Activated CD4-positive, alpha-beta T cell treated with anti-CD3 and anti-CD28 coated beads, Interleukin-2, amount 10 ng/mL, durations not matched to agents 24 days and 14 days (primary cell): Measurements from ENCODE around the gene TBC1D1. TPM values are rescaled to one million over a fixed set of nuclear protein-coding genes. Genes with fewer than 3 reads are reported as not detected.

Source experiments
- DNase-seq: peaks from one replicate; pipeline ENCODE4 v3.0.0; 2022
- H3K27ac Mint-ChIP-seq: one replicate; pipeline ENCODE4 v1.8.0; 2022; ENCODE audit warnings: mild to moderate bottlenecking, mixed read lengths
- H3K27me3 Mint-ChIP-seq: one replicate; pipeline ENCODE4 v1.8.0; 2022; ENCODE audit warnings: mixed read lengths
- H3K36me3 Mint-ChIP-seq: one replicate; pipeline ENCODE4 v1.8.0; 2022; ENCODE audit warnings: low read depth, mild to moderate bottlenecking, mixed read lengths
- H3K4me1 Mint-ChIP-seq: one replicate; pipeline ENCODE4 v1.8.0; 2021; ENCODE audit warnings: mixed read lengths
- H3K4me3 Mint-ChIP-seq: one replicate; pipeline ENCODE4 v1.8.0; 2022; ENCODE audit warnings: mild to moderate bottlenecking, moderate library complexity, mixed read lengths
- H3K9me3 Mint-ChIP-seq: one replicate; pipeline ENCODE4 v1.8.0; 2021; ENCODE audit warnings: mixed read lengths
- intact Hi-C: fragments of 100-400 bp; cut with micrococcal nuclease; formaldehyde crosslinking; loops from one replicate; pipeline ENCODE4 v1.15.1; 2023
- total RNA-seq: library from RNA; stranded (reverse); gene quantifications from 2 replicates; pipeline ENCODE4 v1.2.3, GENCODE V29; 2022

Gene TBC1D1
- total RNA-seq, 1 donor from 2014 or later, result 61.6 TPM

DNA sequence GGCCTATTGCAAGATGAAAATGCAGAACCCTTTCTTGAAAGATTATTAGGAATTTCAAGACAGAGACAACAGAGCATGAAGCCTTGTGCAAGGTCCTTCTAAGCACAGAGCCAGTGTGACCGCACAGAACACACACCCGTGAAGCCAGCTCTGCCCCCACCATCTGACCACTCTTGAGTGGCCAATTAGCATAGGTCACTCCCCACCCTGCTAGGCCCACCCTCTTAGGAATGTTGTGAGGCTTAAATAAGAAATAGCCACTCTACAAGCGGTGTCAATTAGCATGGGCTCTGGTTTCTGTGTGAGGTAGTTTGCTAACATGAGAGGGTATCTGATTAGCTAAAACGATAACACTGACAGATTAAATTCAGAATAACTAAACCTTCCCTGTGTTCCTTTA is 222.2 kb downstream of the TBC1D1 start:
- DNase-seq, result no peak
- H3K9me3 Mint-ChIP-seq, result no peaks in the 10 kb centered on the region
- H3K27ac Mint-ChIP-seq, result no peak overlapping the region
- H3K4me1 Mint-ChIP-seq, result no peaks in the 10 kb centered on the region
- H3K36me3 Mint-ChIP-seq, result peaks cover 40% of the 10 kb centered on the region
- H3K27me3 Mint-ChIP-seq, result no peaks in the 10 kb centered on the region
- no peak overlapping the region for H3K4me3 Mint-ChIP-seq
- intact Hi-C loops, result no loop called here

DNA sequence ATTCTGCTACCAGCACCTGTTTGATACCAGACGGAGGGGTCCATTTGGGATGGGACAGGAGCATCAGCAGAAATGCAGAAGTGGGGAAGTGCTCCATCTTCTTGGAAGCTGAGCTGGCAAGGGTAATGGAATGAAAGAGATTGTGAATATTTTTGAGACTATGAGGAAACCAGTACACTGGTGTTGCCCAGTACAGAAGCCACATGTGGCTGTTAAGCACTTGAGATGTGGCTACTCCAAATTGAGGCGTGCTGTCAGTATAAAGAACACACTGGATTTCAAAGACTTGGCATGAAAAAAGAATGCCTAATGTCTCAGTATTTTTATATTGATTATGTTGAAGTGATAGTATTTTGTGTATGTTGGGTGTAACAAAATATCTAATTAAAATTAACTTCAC is 222.7 kb downstream of the TBC1D1 start:
- no peak overlapping the region for H3K27ac Mint-ChIP-seq
- intact Hi-C loops, result no loop called here
- no peak for DNase-seq
- no peak overlapping the region for H3K4me3 Mint-ChIP-seq
- no peaks in the 10 kb centered on the region for H3K4me1 Mint-ChIP-seq
- H3K9me3 Mint-ChIP-seq, result no peaks in the 10 kb centered on the region
- H3K27me3 Mint-ChIP-seq, result no peaks in the 10 kb centered on the region
- peaks cover 39% of the 10 kb centered on the region for H3K36me3 Mint-ChIP-seq

DNA sequence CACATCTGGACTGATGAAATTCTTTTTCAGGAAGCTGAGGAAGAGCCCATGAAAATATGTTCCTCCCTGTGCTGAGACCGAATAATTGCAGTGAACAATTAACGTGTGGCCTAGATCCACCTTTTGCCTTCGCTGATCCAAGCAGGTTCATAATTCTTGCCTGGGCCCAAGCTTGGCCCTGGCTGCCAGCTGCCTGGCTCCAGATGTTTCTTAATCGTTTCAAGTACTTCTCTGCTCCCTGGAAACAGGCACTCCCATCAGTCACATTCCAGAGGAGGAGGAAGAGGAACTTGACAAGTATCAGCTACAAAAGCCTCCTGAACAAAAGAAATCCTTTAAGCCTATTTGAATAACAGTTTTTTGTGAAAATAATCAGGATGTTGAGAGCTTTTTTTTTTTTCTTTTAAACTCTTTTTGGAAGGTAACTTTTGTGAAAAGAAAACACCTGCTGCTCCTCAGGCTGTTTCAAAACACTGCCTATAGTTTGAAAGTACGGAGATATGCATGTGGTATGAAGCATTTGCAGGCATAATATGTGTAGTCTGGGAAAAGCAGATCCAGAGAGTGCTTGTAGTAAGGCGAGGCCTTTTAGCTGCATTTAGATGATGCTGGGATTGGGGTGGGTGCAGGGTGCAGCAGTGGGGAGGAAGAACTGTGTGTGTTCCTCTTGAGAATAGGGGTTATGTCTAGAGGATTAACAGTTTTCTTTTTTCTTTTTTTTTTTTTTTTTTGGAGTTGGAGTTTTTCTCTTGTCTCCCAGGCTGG is 223.7 kb downstream of the TBC1D1 start:
- peaks cover 36% of the 10 kb centered on the region for H3K36me3 Mint-ChIP-seq
- intact Hi-C loops, result no loop called here
- H3K4me1 Mint-ChIP-seq, result no peaks in the 10 kb centered on the region
- no peak for DNase-seq
- H3K4me3 Mint-ChIP-seq, result no peak overlapping the region
- H3K27me3 Mint-ChIP-seq, result no peaks in the 10 kb centered on the region
- no peak overlapping the region for H3K27ac Mint-ChIP-seq
- no peaks in the 10 kb centered on the region for H3K9me3 Mint-ChIP-seq

DNA sequence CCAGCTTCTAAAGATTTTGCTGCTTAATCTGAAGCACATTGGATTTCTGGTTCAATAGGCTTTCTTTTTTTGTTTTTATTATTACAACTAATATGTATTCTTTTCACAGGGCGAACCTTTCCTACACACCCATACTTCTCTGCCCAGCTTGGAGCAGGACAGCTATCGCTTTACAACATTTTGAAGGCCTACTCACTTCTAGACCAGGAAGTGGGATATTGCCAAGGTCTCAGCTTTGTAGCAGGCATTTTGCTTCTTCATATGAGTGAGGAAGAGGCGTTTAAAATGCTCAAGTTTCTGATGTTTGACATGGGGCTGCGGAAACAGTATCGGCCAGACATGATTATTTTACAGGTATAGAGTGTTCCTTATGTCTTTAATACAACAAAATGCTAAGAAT is 224.7 kb downstream of the TBC1D1 start:
- DNase-seq, result no peak
- no peak overlapping the region for H3K4me3 Mint-ChIP-seq
- no peak overlapping the region for H3K27ac Mint-ChIP-seq
- H3K36me3 Mint-ChIP-seq, result peaks cover 36% of the 10 kb centered on the region
- H3K9me3 Mint-ChIP-seq, result no peaks in the 10 kb centered on the region
- intact Hi-C loops, result no loop called here
- no peaks in the 10 kb centered on the region for H3K27me3 Mint-ChIP-seq
- H3K4me1 Mint-ChIP-seq, result peaks cover 1% of the 10 kb centered on the region

DNA sequence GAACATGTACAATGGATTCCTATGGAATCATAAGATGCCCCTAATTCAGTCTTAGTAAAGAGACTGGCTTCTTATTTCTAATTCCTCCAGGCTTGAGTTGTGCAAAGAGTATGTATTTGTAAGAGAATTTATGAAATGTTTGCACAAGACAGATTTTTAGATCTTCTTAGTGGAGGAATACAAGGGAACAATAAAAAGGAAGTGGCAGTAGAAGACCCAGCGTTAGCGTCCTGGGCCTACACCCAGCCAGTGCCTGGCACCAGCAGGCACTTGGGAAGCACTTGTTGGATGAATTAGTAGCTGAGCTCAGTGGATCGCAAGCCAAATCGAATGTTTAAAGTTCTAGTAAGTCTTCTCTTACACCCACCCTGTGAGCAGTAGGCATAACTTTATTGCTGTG is 226.7 kb downstream of the TBC1D1 start:
- H3K4me3 Mint-ChIP-seq, result no peak overlapping the region
- H3K36me3 Mint-ChIP-seq, result peaks cover 44% of the 10 kb centered on the region
- no peak overlapping the region for H3K27ac Mint-ChIP-seq
- DNase-seq, result no peak
- H3K27me3 Mint-ChIP-seq, result no peaks in the 10 kb centered on the region
- intact Hi-C loops, result no loop called here
- H3K4me1 Mint-ChIP-seq, result peaks cover 2% of the 10 kb centered on the region
- no peaks in the 10 kb centered on the region for H3K9me3 Mint-ChIP-seq

DNA sequence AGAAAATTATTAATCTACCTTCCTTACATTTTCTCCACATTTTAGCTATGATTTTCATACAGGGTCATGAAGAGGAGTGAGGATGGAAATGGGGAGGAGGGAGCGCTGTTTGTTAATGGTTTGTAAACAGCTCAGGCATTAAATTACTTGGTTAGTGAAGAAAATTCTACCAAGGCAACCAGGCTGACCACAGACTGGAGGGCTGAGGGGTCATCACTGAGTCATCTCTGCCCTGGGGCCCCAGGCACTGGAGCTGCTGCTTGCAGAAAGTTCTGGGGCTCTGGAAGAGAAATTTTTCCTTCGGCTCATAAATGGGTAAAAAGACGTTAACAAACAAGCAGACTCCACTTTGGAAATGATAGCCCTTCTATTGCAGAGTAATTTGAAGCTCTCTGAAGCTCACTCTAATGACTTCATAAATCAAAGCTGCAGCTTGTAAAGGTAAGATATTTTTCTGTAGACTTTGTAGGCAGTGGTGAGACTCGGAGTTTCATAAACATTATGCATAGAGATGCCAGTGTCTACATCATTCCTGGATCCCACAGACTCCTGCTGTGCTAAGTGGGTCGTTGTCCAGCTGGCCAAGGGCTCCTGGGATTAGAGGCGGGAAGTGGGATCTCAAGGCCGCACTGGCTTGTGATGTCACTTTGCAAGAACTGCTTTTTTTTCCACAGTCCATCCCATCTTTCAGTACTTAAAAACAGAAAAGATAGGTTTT is 228.9 kb downstream of the TBC1D1 start:
- no peak overlapping the region for H3K4me3 Mint-ChIP-seq
- H3K27me3 Mint-ChIP-seq, result no peaks in the 10 kb centered on the region
- H3K4me1 Mint-ChIP-seq, result peaks cover 10% of the 10 kb centered on the region
- H3K9me3 Mint-ChIP-seq, result no peaks in the 10 kb centered on the region
- DNase-seq, result no peak
- no peak overlapping the region for H3K27ac Mint-ChIP-seq
- H3K36me3 Mint-ChIP-seq, result peaks cover 50% of the 10 kb centered on the region
- intact Hi-C loops, result no loop called here

DNA sequence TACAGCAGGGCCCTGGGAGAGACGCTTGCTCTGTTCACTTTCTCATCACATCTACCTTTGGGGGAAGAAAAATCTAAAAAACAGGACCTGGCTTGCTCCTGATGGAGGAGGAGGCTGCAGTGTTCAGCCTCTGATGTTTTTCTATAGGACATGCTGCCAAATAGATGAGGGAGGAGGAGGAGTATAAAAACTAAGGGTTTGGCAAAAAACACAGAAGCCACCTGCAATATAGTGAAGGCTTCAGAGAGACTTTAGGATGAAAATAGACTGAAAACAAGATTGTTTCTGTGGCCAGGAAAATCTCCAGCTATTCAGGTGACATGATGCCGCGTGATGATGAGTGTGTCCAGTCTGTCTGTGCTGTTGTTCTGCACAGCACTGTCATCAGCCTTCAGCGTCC is 229.9 kb downstream of the TBC1D1 start:
- Mint-ChIP-seq H3K9me3 (peaks cover 3% of the 10 kb centered on the region), H3K27me3 (no peaks in the 10 kb centered on the region), H3K36me3 (peaks cover 57% of the 10 kb centered on the region)

DNA sequence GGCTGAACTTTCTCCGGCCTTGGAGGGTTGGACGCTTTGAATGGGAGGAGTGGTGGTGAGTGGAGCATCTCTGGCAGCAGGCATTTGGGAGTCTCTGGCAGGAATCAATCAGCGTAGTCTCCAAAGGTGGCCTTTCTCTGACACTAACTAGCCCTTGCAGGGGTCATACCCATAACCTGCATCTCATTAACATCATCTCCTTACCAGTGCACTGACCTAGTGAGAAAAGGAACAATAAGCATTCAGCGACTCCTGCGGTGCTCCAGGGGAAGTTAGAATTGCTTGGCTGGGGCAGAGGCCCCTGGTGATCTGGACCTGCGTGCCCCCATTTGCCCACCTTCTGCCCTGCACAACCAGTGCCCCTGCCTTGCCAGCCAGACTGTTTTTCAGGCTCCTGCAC is 231.2 kb downstream of the TBC1D1 start:
- no peak for DNase-seq
- Mint-ChIP-seq H3K4me3 (no peak overlapping the region), H3K27ac (no peak overlapping the region), H3K36me3 (peaks cover 54% of the 10 kb centered on the region), H3K9me3 (peaks cover 3% of the 10 kb centered on the region), H3K27me3 (no peaks in the 10 kb centered on the region), H3K4me1 (peaks cover 13% of the 10 kb centered on the region)
- intact Hi-C loops, result no loop called here

More for the DNA sequence above, 229.9 kb downstream of the TBC1D1 start:
- Mint-ChIP-seq H3K4me3 (no peak overlapping the region), H3K4me1 (peaks cover 12% of the 10 kb centered on the region), H3K27ac (no peak overlapping the region)
- DNase-seq, result no peak
- intact Hi-C loops, result no loop called here

DNA sequence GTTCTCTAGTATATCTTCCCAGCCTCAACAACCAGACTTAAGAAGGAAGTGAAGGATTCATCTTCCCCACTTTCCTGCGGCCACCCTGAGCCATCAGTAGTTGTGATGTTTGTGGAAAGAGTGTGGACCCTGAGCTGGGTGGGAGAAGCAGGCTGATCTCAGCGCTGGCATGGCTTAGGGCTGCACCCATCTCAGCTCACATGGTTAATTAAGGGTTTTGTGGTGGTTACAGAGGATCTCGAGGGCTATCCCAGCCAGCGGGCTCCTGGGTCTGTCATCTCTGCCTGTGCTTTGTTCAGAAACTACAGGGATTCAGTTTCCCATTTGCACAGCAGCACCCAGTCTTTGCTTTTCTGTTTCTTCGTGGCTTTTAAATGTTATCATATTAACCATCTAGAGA is 232.7 kb downstream of the TBC1D1 start:
- intact Hi-C loops, result no loop called here
- peaks cover 52% of the 10 kb centered on the region for H3K36me3 Mint-ChIP-seq
- peaks cover 3% of the 10 kb centered on the region for H3K9me3 Mint-ChIP-seq
- no peak overlapping the region for H3K27ac Mint-ChIP-seq
- DNase-seq, result no peak
- no peak overlapping the region for H3K4me3 Mint-ChIP-seq
- H3K27me3 Mint-ChIP-seq, result no peaks in the 10 kb centered on the region
- H3K4me1 Mint-ChIP-seq, result peaks cover 20% of the 10 kb centered on the region

DNA sequence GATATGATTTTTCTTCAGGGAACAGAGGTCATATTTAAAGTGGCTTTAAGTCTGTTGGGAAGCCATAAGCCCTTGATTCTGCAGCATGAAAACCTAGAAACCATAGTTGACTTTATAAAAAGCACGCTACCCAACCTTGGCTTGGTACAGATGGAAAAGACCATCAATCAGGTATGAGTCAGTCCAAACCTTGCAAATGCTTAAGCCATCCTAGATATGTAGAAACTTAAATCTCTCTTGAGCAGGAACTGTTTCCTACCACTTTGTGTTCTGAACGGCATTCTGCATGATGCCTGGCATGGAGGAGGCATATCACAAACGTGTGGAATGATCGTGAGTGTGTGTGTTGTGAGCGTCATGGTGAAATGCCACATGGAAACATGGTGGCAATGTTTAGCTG is 234.1 kb downstream of the TBC1D1 start:
- intact Hi-C loops, result no loop called here

DNA sequence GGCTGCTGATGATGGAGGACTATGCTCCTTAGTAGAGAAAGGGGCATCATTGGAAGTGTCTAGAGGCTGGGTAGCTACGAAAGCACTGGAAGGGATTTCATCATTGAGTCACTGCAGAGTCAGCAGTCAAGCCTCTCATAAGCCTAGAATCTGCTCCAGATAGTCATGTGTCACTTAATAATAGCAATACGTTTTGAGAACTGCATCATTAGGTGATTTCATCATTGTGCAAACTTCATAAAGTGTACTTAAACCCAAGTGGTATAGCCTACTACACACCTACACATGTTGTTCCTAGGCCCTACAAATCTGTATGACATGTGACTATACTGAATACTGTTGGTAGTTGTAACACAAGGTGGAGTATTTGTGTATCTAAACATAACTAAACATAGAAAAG is 234.9 kb downstream of the TBC1D1 start:
- H3K4me3 Mint-ChIP-seq, result no peak overlapping the region
- H3K36me3 Mint-ChIP-seq, result peaks cover 55% of the 10 kb centered on the region
- peaks cover 3% of the 10 kb centered on the region for H3K9me3 Mint-ChIP-seq
- no peak overlapping the region for H3K27ac Mint-ChIP-seq
- no peak for DNase-seq
- H3K27me3 Mint-ChIP-seq, result no peaks in the 10 kb centered on the region
- peaks cover 35% of the 10 kb centered on the region for H3K4me1 Mint-ChIP-seq
- intact Hi-C loops, result no loop called here

More for the DNA sequence above, 234.1 kb downstream of the TBC1D1 start:
- Mint-ChIP-seq H3K9me3 (peaks cover 3% of the 10 kb centered on the region), H3K36me3 (peaks cover 55% of the 10 kb centered on the region), H3K27ac (no peak overlapping the region), H3K27me3 (no peaks in the 10 kb centered on the region), H3K4me1 (peaks cover 31% of the 10 kb centered on the region), H3K4me3 (no peak overlapping the region)
- DNase-seq, result no peak

DNA sequence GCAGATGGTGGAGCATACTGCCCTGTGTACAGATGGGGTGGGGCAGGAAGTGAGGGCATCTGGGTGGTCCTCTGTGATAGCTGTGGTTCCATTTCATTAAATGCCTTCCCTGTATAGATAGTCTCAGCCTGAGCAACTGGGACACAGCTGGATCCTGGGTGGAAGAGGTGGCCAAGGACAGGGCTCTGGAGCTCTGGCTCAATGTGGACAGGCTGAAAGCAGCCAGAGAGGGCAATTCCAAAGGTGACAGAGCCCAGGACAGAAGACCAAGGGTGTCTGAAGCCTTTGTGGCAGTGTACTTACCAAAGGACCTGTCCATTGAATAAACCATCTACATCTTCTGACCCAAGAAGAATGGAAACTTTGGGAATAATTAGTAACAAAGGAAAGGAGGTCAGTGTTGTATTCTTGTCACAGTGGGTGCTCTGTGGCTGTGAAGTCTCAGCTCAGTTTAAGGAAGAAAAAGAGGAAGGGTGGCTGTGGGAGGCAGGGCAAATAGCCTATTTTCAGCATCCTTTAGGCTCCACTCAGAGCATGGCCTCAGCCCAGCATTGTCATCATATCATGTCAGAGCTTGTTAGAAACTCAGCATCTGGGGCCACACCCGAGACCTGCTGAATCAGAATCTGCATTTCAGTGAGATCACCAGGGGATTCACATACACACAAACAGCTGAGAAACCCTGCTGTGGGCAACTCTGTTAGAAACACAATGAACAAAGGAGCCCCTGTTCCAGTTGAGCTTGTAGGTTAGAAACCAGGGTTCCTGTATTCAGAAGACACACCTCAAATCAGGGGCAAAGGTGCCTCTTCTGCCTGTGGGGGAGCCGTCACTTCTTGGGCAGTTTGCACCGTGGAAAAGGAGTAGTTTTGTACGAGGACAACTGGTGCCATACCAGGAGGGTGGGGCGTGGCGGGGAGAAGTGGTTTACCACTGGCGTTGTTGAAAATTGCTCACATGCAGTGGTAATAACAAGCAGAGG is 237.9 kb downstream of the TBC1D1 start:
- peaks cover 2% of the 10 kb centered on the region for H3K27me3 Mint-ChIP-seq
- peak overlapping the region; percentile 88 for H3K27ac Mint-ChIP-seq
- intact Hi-C loops, result no loop called here
- peaks cover 52% of the 10 kb centered on the region for H3K4me1 Mint-ChIP-seq
- H3K36me3 Mint-ChIP-seq, result peaks cover 54% of the 10 kb centered on the region
- peak; percentile 88 for DNase-seq
- H3K9me3 Mint-ChIP-seq, result peaks cover 3% of the 10 kb centered on the region
- H3K4me3 Mint-ChIP-seq, result peak overlapping the region; percentile 49

DNA sequence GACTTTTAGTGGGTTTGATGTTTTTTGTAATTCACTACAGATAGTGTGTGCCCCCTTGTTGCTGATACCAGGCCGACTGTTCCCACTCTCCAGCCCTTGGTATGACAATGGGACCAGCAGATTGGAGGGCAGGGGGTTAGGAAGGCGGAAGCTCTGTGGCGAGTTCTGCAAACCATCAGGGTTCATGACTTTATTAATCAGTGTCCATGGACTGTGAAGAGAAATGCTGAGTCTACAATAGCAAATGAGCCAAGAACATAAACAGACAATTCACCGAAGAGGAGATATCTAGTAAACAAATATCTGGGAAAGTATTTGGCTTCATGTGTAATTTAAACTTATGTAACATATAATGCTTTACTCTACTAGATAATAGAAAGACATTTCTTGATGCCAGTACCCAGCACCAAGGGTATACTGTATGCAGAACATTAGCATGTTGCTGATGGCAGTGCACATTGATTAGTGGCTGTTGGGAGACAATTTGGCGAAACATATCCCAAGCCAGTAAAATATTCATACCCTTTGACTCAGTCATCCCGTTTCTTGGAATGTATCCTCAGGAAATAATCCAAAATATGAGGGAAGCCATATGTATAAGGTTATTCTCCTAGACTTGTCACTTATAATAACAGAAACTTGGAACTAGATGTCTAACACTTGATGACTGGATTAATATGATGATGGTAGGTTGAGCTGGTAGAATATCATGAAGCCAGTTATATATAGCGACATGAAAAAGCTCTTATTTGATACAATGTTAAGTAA is 238.8 kb downstream of the TBC1D1 start:
- DNase-seq, result no peak
- Mint-ChIP-seq H3K36me3 (peaks cover 57% of the 10 kb centered on the region), H3K27ac (peak overlapping the region; percentile 88), H3K27me3 (peaks cover 2% of the 10 kb centered on the region), H3K9me3 (peaks cover 3% of the 10 kb centered on the region), H3K4me1 (peaks cover 56% of the 10 kb centered on the region), H3K4me3 (peak overlapping the region; percentile 49)
- intact Hi-C loops, result loop anchor here (5.0 to 10.0 kb wide), 4 partner anchors 152 to 1223 kb away; partner anchors contain the start of genes RELL1 and TMEM156
